Fibroblast of lung (primary cell): Measurements from ENCODE around the gene TMEM266. TPM values are rescaled to one million over a fixed set of nuclear protein-coding genes. Genes with fewer than 3 reads are reported as not detected.
A peak's percentile ranks its signal among the peaks of the same experiment; 100 is the strongest.

Experiments used
- DNase-seq, 2 donors: peaks; one replicate each; pipeline versions ENCODE4 v3.0.0 to v3.0.0-alpha.2; 2010; ENCODE audit warnings: low read depth in 2 of 2
- H2AFZ ChIP-seq: 2 replicates; pipeline ENCODE4 v1.5.1; 2012; ENCODE audit warnings: low read length, control low read depth, inconsistent platforms
- H3K27ac ChIP-seq: 2 replicates; pipeline ENCODE4 v1.5.1; 2011; ENCODE audit warnings: low read length, control low read depth; ENCODE audit not compliant: insufficient read depth
- H3K27me3 ChIP-seq: 2 replicates; pipeline ENCODE4 v1.5.1; 2011; ENCODE audit warnings: mild to moderate bottlenecking, low read length; ENCODE audit not compliant: control insufficient read depth, insufficient read depth
- H3K36me3 ChIP-seq: 2 replicates; pipeline ENCODE4 v1.5.1; 2011; ENCODE audit warnings: low read length; ENCODE audit not compliant: control insufficient read depth, insufficient read depth
- H3K4me1 ChIP-seq: 2 replicates; pipeline ENCODE4 v1.5.1; 2011; ENCODE audit warnings: low read length; ENCODE audit not compliant: control insufficient read depth, insufficient read depth; ENCODE audit errors: extremely low read depth
- H3K4me2 ChIP-seq: 2 replicates; pipeline ENCODE4 v1.5.1; 2011; ENCODE audit warnings: low read length, control low read depth; ENCODE audit not compliant: insufficient read depth; ENCODE audit errors: extremely low read depth
- H3K4me3 ChIP-seq, 4 experiments: fragments of 200-600 bp in 1 of 4; sonication (generic) in 1 of 4; replicated peaks in 1 of 4; 2 replicates each; pipeline ENCODE4 v1.5.1; 2011 to 2016; ENCODE audit warnings: low read length in 4 of 4, low read depth in 3 of 4, mild to moderate bottlenecking in 3 of 4, control low read depth in 2 of 4, inconsistent platforms in 1 of 4, mixed read lengths in 1 of 4; ENCODE audit not compliant: insufficient read depth in 1 of 4; ENCODE audit errors: control extremely low read depth in 1 of 4
- H3K79me2 ChIP-seq: 2 replicates; pipeline ENCODE4 v1.5.1; 2012; ENCODE audit warnings: mild to moderate bottlenecking, low read length, inconsistent platforms; ENCODE audit not compliant: control insufficient read depth, insufficient read depth
- H3K9ac ChIP-seq: 2 replicates; pipeline ENCODE4 v1.5.1; 2011; ENCODE audit warnings: mild to moderate bottlenecking, low read length, control low read depth; ENCODE audit not compliant: insufficient read depth
- H3K9me3 ChIP-seq: 2 replicates; pipeline ENCODE4 v1.5.1; 2012; ENCODE audit warnings: low read depth, low read length; ENCODE audit not compliant: control insufficient read depth, insufficient read depth
- H4K20me1 ChIP-seq: 2 replicates; pipeline ENCODE4 v1.5.1; 2011; ENCODE audit warnings: low read length; ENCODE audit not compliant: control insufficient read depth, insufficient read depth; ENCODE audit errors: extremely low read depth
- CTCF ChIP-seq, 2 donors: IDR thresholded peaks in 1 of 2; conservative IDR thresholded peaks in 1 of 2; 1 replicate in 1 of 2; 2 replicates in 1 of 2; pipeline ENCODE4 v1.5.1; 2011 to 2012; ENCODE audit warnings: low read length in 2 of 2, control low read depth in 1 of 2, inconsistent platforms in 1 of 2, low read depth in 1 of 2, mild to moderate bottlenecking in 1 of 2
- EZH2 ChIP-seq: IDR thresholded peaks from 2 replicates; pipeline ENCODE4 v1.5.1; 2012; ENCODE audit warnings: low read length, control low read depth, mild to moderate bottlenecking; ENCODE audit errors: missing control alignments
- polyA plus RNA-seq, 2 donors: library from polyadenylated mRNA; depleted of rRNA in 1 of 2; stranded (reverse) in 1 of 2; unstranded in 1 of 2; fragments of >200 nt; gene quantifications; 2 replicates each; pipeline ENCODE4 v1.2.1, GENCODE V29; 2011 to 2012; ENCODE audit warnings: missing spikeins in 1 of 2
- total RNA-seq: library from RNA; depleted of rRNA; stranded (reverse); fragments of >200 nt; gene quantifications from 2 replicates; pipeline ENCODE4 v1.2.1, GENCODE V29; 2014

TMEM266 gene
- total and polyA plus RNA-seq, 2 donors (not counting 1 experiment from before 2014, with no cell fraction given) = 0.09 to 0.33 TPM

- Histone ChIP-seq H2AFZ (no peak overlapping the region), H3K79me2 (no peaks in the 10 kb centered on the region), H3K9ac (no peak overlapping the region), H3K9me3 (no peaks in the 10 kb centered on the region), H3K36me3 (no peaks in the 10 kb centered on the region), H3K4me1 (no peaks in the 10 kb centered on the region), H3K4me2 (no peak overlapping the region), H4K20me1 (no peaks in the 10 kb centered on the region), H3K27ac (no peak overlapping the region), H3K27me3 (no peaks in the 10 kb centered on the region), H3K4me3 (no peak overlapping the region)
- TF ChIP-seq CTCF (conservative IDR thresholded peaks at IDR 0.05 in 1 of 2, IDR thresholded peaks at IDR 0.05 in 1 of 2; ENCODE audit: low read depth in 1 of 2, low read length in 2 of 2) = no peak
- DNase-seq = peak in 1 of 2 donors; percentile 39
Measured at GRCh38 chr15:76239786-76240185, 180.0 kb downstream of the TMEM266 start.

GRCh38 chr15:76245072-76245610 is 185.4 kb downstream of the TMEM266 start:
- DNase-seq = no peak
- Histone ChIP-seq H4K20me1 (no peaks in the 10 kb centered on the region), H3K36me3 (no peaks in the 10 kb centered on the region), H3K9me3 (no peaks in the 10 kb centered on the region), H3K4me1 (no peaks in the 10 kb centered on the region), H2AFZ (no peak overlapping the region), H3K9ac (no peak overlapping the region), H3K4me2 (no peak overlapping the region), H3K27me3 (no peaks in the 10 kb centered on the region), H3K4me3 (no peak overlapping the region), H3K79me2 (no peaks in the 10 kb centered on the region), H3K27ac (no peak overlapping the region)
- no peak for TF ChIP-seq CTCF (conservative IDR thresholded peaks at IDR 0.05 in 1 of 2, IDR thresholded peaks at IDR 0.05 in 1 of 2; ENCODE audit: low read depth in 1 of 2, low read length in 2 of 2)
- no peak for TF ChIP-seq EZH2

- H2AFZ ChIP-seq = no peak overlapping the region
- H3K4me2 ChIP-seq = no peak overlapping the region
- no peak overlapping the region for H3K27ac ChIP-seq
- no peaks in the 10 kb centered on the region for H4K20me1 ChIP-seq
- no peaks in the 10 kb centered on the region for H3K27me3 ChIP-seq
- H3K9ac ChIP-seq = no peak overlapping the region
- H3K9me3 ChIP-seq = no peaks in the 10 kb centered on the region
- no peaks in the 10 kb centered on the region for H3K79me2 ChIP-seq
- H3K4me1 ChIP-seq = no peaks in the 10 kb centered on the region
- H3K4me3 ChIP-seq = no peak overlapping the region
- DNase-seq = no peak
- no peak for TF ChIP-seq EZH2
- no peak for TF ChIP-seq CTCF (conservative IDR thresholded peaks at IDR 0.05 in 1 of 2, IDR thresholded peaks at IDR 0.05 in 1 of 2; ENCODE audit: low read depth in 1 of 2, low read length in 2 of 2)
- H3K36me3 ChIP-seq = no peaks in the 10 kb centered on the region
Measured at GRCh38 chr15:76251717-76252116, 191.9 kb downstream of the TMEM266 start.
